ENCODE results near the gene AQP1. TPM values are rescaled to one million over a fixed set of nuclear protein-coding genes. Genes with fewer than 3 reads are reported as not detected.

Gene AQP1
- total RNA-seq, 2 experiments from 2014 or later = 0.15 TPM; not detected in 1

Other genes with a start within 250 kb of the AQP1 start
- gene CRHR2, start 229.4 kb upstream of the AQP1 start, total RNA-seq = not detected
- gene INMT, start 159.7 kb upstream of the AQP1 start, total RNA-seq = under 1 TPM in 1 of 2 experiments, not detected in 1; 0.12 TPM
- gene MINDY4, start 140.4 kb upstream of the AQP1 start, total RNA-seq = 1 to 10 TPM; 1.1 to 1.3 TPM
- not detected for gene GHRHR, start 52.1 kb downstream of the AQP1 start, total RNA-seq
- gene ADCYAP1R1, start 140.5 kb downstream of the AQP1 start, total RNA-seq = not detected